Measurements from ENCODE around the gene DDX56.

DNA sequence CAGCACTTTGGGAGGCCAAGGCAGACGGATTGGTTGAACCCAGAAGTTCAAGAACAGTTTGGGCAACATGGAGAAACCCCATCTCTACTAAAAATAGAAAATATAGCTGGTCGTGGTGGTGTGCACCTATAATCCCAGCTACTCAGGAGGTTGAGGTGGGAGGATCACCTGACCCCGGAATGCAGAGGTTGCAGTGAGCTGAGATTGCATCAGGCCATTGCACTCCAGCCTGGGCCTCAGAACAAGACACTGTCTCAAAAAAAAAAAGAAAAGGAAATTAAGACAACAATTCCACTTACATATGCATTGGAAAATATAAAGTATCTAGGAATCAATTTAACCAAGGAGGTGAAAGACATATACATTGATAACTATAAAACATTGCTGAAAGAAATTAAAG is 25.5 kb upstream of the DDX56 start:
- TF ChIP-seq KAT7 (CRISPR knock-in tag; IDR thresholded peaks at IDR 0.05; ENCODE audit: borderline replicate concordance) (no peak), CBFB (CRISPR knock-in tag; IDR thresholded peaks at IDR 0.05; ENCODE audit: low read depth) (no peak), CREM (CRISPR knock-in tag; IDR thresholded peaks at IDR 0.05) (no peak), MYBL2 (CRISPR knock-in tag; IDR thresholded peaks at IDR 0.05) (no peak), CREB1 (CRISPR knock-in tag; IDR thresholded peaks at IDR 0.05) (no peak), TEAD4 (CRISPR knock-in tag; IDR thresholded peaks at IDR 0.05) (no peak), NR2C2 (CRISPR knock-in tag; IDR thresholded peaks at IDR 0.05) (no peak), FOXP1 (CRISPR knock-in tag; IDR thresholded peaks at IDR 0.05; ENCODE audit: borderline replicate concordance) (no peak)
- TF ChIP-seq, protein P1, sequence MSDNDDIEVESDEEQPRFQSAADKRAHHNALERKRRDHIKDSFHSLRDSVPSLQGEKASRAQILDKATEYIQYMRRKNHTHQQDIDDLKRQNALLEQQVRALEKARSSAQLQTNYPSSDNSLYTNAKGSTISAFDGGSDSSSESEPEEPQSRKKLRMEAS (CRISPR knock-in tag; IDR thresholded peaks at IDR 0.05) = no peak
- TF ChIP-seq, protein P2, sequence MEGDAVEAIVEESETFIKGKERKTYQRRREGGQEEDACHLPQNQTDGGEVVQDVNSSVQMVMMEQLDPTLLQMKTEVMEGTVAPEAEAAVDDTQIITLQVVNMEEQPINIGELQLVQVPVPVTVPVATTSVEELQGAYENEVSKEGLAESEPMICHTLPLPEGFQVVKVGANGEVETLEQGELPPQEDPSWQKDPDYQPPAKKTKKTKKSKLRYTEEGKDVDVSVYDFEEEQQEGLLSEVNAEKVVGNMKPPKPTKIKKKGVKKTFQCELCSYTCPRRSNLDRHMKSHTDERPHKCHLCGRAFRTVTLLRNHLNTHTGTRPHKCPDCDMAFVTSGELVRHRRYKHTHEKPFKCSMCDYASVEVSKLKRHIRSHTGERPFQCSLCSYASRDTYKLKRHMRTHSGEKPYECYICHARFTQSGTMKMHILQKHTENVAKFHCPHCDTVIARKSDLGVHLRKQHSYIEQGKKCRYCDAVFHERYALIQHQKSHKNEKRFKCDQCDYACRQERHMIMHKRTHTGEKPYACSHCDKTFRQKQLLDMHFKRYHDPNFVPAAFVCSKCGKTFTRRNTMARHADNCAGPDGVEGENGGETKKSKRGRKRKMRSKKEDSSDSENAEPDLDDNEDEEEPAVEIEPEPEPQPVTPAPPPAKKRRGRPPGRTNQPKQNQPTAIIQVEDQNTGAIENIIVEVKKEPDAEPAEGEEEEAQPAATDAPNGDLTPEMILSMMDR (IDR thresholded peaks at IDR 0.05) = no peak
- TF ChIP-seq, protein P3, sequence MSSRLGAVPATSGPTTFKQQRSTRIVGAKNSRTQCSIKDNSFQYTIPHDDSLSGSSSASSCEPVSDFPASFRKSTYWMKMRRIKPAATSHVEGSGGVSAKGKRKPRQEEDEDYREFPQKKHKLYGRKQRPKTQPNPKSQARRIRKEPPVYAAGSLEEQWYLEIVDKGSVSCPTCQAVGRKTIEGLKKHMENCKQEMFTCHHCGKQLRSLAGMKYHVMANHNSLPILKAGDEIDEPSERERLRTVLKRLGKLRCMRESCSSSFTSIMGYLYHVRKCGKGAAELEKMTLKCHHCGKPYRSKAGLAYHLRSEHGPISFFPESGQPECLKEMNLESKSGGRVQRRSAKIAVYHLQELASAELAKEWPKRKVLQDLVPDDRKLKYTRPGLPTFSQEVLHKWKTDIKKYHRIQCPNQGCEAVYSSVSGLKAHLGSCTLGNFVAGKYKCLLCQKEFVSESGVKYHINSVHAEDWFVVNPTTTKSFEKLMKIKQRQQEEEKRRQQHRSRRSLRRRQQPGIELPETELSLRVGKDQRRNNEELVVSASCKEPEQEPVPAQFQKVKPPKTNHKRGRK (CRISPR knock-in tag; IDR thresholded peaks at IDR 0.05; ENCODE audit: borderline replicate concordance) = no peak
- TF ChIP-seq, protein P4, sequence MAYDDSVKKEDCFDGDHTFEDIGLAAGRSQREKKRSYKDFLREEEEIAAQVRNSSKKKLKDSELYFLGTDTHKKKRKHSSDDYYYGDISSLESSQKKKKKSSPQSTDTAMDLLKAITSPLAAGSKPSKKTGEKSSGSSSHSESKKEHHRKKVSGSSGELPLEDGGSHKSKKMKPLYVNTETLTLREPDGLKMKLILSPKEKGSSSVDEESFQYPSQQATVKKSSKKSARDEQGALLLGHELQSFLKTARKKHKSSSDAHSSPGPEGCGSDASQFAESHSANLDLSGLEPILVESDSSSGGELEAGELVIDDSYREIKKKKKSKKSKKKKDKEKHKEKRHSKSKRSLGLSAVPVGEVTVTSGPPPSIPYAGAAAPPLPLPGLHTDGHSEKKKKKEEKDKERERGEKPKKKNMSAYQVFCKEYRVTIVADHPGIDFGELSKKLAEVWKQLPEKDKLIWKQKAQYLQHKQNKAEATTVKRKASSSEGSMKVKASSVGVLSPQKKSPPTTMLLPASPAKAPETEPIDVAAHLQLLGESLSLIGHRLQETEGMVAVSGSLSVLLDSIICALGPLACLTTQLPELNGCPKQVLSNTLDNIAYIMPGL (CRISPR knock-in tag; IDR thresholded peaks at IDR 0.05) = no peak

Measured in WTC11 (cell line).